Measurements from ENCODE around the gene DCP2. TPM values are rescaled to one million over a fixed set of nuclear protein-coding genes. Genes with fewer than 3 reads are reported as not detected.

The DCP2 gene
- total and polyA plus RNA-seq, 3 donors from 2014 or later: 19.8 to 36.8 (median 32.4) TPM

DNA sequence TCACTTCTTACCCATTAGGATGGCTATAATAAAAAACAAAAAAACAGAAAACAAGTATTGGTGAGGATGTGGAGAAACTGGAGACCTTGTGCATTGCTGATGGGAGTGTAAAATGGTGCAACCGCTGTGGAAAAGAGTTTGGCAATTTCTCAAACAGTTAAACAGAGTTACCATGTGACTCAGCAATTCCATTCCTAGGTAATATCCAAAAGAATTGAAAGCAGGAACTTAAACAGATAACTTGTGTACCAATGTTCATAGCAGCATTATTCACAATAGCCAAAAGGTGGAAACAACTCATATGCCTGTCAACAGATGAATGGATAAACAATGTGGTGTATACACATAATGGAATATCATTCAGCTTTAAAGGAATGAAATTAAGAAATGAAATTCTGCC is 28.9 kb downstream of the DCP2 start:
- intact Hi-C loops (cut with DNase I; ENCODE audit: low total_unique reads): no loop called here
- Histone ChIP-seq H3K36me3 (ENCODE audit: low read depth, missing control alignments) (no peaks in the 10 kb centered on the region), H3K9me3 (no peaks in the 10 kb centered on the region), H3K4me1 (no peaks in the 10 kb centered on the region), H3K27me3 (no peaks in the 10 kb centered on the region), H3K4me3 (no peak overlapping the region), H3K27ac (no peak overlapping the region)
- DNase-seq: no peak
- TF ChIP-seq POLR2A (IDR thresholded peaks at IDR 0.05): no peak
- TF ChIP-seq, protein P1, sequence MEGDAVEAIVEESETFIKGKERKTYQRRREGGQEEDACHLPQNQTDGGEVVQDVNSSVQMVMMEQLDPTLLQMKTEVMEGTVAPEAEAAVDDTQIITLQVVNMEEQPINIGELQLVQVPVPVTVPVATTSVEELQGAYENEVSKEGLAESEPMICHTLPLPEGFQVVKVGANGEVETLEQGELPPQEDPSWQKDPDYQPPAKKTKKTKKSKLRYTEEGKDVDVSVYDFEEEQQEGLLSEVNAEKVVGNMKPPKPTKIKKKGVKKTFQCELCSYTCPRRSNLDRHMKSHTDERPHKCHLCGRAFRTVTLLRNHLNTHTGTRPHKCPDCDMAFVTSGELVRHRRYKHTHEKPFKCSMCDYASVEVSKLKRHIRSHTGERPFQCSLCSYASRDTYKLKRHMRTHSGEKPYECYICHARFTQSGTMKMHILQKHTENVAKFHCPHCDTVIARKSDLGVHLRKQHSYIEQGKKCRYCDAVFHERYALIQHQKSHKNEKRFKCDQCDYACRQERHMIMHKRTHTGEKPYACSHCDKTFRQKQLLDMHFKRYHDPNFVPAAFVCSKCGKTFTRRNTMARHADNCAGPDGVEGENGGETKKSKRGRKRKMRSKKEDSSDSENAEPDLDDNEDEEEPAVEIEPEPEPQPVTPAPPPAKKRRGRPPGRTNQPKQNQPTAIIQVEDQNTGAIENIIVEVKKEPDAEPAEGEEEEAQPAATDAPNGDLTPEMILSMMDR (IDR thresholded peaks at IDR 0.05): no peak
- WGBS, 2 donors: 80 to 89% methylated on average over 1 of the region's 1 CpG

DNA sequence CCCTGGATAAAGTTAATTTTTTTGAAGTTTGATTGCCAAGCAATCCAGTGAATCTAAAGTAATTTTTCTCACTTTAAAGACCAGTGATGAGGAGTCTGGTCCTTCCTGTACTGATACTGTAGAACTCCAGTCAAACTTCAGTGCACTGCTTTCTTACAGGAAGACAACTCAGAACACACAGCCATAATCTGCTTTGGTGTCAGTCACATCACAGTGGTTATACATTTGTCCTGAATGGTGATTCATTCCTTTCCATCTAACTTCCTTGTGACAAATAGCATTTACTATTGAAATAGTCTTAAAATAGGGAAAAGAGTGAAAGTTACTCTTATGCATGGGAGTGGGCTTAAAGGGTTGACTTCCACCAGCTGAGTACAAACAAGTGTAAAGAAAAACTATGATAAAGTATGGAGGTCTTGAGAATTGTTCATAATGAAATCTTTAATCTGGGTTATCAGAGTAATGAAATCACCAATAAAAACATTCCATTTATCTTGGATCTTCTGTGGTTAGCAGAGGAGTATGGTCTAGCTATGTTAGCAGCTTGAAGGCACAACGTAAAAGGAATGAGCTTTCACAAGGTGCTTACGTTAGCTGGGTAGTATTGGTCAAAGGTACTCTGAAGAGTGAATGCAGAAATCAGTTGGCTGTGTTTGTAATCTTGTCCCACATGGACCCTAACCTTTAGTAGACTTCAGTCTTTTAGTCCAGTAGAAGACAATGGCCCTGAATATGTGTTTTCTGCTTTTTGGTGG is 41.5 kb downstream of the DCP2 start:
- DNase-seq: no peak
- H3K9me3 ChIP-seq: no peaks in the 10 kb centered on the region
- H3K27ac ChIP-seq: no peak overlapping the region
- no peak overlapping the region for H3K4me3 ChIP-seq
- no peak for TF ChIP-seq POLR2A (IDR thresholded peaks at IDR 0.05)
- TF ChIP-seq, protein P1 (IDR thresholded peaks at IDR 0.05): no peak
- H3K4me1 ChIP-seq: no peaks in the 10 kb centered on the region
- no peaks in the 10 kb centered on the region for H3K36me3 ChIP-seq (ENCODE audit: low read depth, missing control alignments)
- no peaks in the 10 kb centered on the region for H3K27me3 ChIP-seq
- intact Hi-C loops (cut with DNase I; ENCODE audit: low total_unique reads): no loop called here
- WGBS, 2 donors: 85 to 98% methylated on average over 2 of the region's 2 CpGs

DNA sequence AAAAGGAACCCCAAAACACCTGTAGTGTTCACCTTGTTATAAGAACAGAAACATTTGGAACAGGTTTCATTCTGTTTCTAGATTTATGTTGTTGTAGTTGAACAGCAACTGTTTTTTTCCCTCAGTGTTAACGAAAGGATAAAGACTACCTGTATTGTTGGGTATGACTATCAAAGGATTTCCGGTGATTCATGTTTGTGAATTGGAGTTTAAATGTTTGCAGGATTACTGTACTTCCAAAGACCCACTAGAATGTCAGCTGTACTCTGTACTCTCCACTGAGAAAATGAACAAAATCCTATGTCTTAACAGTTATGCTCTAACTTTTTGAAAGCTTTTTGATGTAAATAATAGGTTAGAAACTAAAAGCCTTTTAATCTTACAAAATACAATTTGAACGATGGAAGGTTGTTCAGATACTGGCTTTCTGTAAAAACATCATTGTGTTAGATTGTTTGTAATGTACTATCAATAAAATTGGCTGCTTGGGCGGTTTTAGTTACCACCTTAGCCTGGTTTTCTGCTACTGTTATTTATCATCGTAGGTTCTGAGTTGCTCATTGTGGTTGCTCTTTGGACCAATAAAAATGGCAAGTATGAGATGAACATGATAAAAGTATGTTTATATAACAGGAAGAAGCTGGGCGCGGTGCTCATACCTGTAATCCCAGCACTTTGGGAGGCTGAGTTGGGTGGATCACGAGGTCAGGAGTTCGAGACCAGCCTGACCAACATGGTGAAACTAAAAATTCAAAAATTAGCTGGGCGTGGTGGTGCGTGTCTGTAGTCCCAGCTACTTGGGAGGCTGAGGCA is 44.1 kb downstream of the DCP2 start:
- WGBS, 2 donors: 94 to 95% methylated on average over 11 of the region's 11 CpGs
- no peak overlapping the region for H3K27ac ChIP-seq
- no peak for DNase-seq
- no peaks in the 10 kb centered on the region for H3K27me3 ChIP-seq
- no peaks in the 10 kb centered on the region for H3K4me1 ChIP-seq
- no peak for TF ChIP-seq POLR2A (IDR thresholded peaks at IDR 0.05)
- TF ChIP-seq, protein P1 (IDR thresholded peaks at IDR 0.05): no peak
- no peaks in the 10 kb centered on the region for H3K36me3 ChIP-seq (ENCODE audit: low read depth, missing control alignments)
- H3K4me3 ChIP-seq: no peak overlapping the region
- H3K9me3 ChIP-seq: no peaks in the 10 kb centered on the region
- intact Hi-C loops (cut with DNase I; ENCODE audit: low total_unique reads): no loop called here

DNA sequence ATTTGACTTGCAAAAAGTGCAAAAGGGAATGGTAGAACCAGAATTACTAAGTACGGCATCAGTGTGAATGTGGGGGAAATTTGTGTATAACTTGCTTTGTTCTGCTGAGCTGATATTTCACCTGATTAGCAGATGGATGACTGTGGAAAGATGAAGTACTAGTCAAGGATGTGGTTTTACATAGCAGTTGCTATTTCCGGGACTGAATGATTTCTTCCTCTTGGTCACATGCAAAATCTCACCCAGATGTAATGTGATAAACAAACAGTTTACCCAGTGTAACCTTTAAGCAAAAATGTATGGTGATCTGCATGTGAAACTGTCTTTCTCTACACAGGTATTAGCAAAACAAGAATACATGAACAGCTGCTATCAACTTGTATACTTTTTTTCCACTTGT is 46.1 kb downstream of the DCP2 start:
- no peak for TF ChIP-seq POLR2A (IDR thresholded peaks at IDR 0.05)
- TF ChIP-seq, protein P1 (IDR thresholded peaks at IDR 0.05): no peak
- Histone ChIP-seq H3K4me1 (no peaks in the 10 kb centered on the region), H3K36me3 (ENCODE audit: low read depth, missing control alignments) (no peaks in the 10 kb centered on the region), H3K9me3 (no peaks in the 10 kb centered on the region), H3K27me3 (no peaks in the 10 kb centered on the region), H3K27ac (no peak overlapping the region), H3K4me3 (no peak overlapping the region)
- 74 to 84% methylated on average over 2 of the region's 2 CpGs for WGBS, 2 donors
- DNase-seq: no peak
- intact Hi-C loops (cut with DNase I; ENCODE audit: low total_unique reads): no loop called here
